Liver (tissue), 9 donors: ENCODE measurements around the gene AUNIP. TPM values are rescaled to one million over a fixed set of nuclear protein-coding genes. Genes with fewer than 3 reads are reported as not detected.
A peak's percentile ranks its signal among the peaks of the same experiment; 100 is the strongest.

ENCODE experiments used
- DNase-seq: peaks from one replicate; pipeline ENCODE4 v3.0.0-alpha.2; 2017; ENCODE audit warnings: low spot score
- H3K27ac ChIP-seq, 2 donors: one replicate each; pipeline ENCODE4 v1.7.0; 2013; ENCODE audit warnings: inconsistent platforms in 2 of 2, low read length in 2 of 2, control low read depth in 1 of 2, low read depth in 1 of 2, mild to moderate bottlenecking in 1 of 2
- H3K27me3 ChIP-seq, 4 donors: one replicate each; pipeline versions ENCODE4 v1.6.1 to v1.7.0; 2013; ENCODE audit warnings: low read length in 3 of 4, inconsistent platforms in 1 of 4, mild to moderate bottlenecking in 1 of 4, moderate library complexity in 1 of 4; ENCODE audit not compliant: control insufficient read depth in 4 of 4, insufficient read depth in 4 of 4
- H3K36me3 ChIP-seq, 4 donors: one replicate each; pipeline versions ENCODE4 v1.6.1 to v1.7.0; 2013; ENCODE audit warnings: low read length in 3 of 4, mild to moderate bottlenecking in 3 of 4, low read depth in 1 of 4, moderate library complexity in 1 of 4; ENCODE audit not compliant: control insufficient read depth in 4 of 4, insufficient read depth in 3 of 4
- H3K4me1 ChIP-seq, 4 donors: one replicate each; pipeline versions ENCODE4 v1.6.1 to v1.7.0; 2013; ENCODE audit warnings: low read length in 3 of 4, mild to moderate bottlenecking in 3 of 4, moderate library complexity in 1 of 4; ENCODE audit not compliant: control insufficient read depth in 4 of 4, insufficient read depth in 4 of 4
- H3K4me3 ChIP-seq, 3 donors: one replicate each; pipeline versions ENCODE4 v1.6.1 to v1.7.0; 2013; ENCODE audit warnings: low read length in 3 of 3, control low read depth in 1 of 3, low read depth in 1 of 3, mild to moderate bottlenecking in 1 of 3
- H3K9ac ChIP-seq, 2 donors: one replicate each; pipeline ENCODE4 v1.7.0; 2013; ENCODE audit warnings: low read length in 2 of 2, mild to moderate bottlenecking in 2 of 2, moderate library complexity in 2 of 2, control low read depth in 1 of 2, low read depth in 1 of 2
- H3K9me3 ChIP-seq, 4 donors: one replicate each; pipeline versions ENCODE4 v1.6.1 to v1.7.0; 2013; ENCODE audit warnings: low read length in 3 of 4; ENCODE audit not compliant: control insufficient read depth in 4 of 4
- ATF3 ChIP-seq: IDR thresholded peaks from 2 replicates; pipeline ENCODE4 v1.6.1; 2016; ENCODE audit warnings: antibody characterized with exemption
- EGR1 ChIP-seq, 2 donors: IDR thresholded peaks; 2 replicates each; pipeline ENCODE4 v1.6.1; 2016 to 2018; ENCODE audit warnings: antibody characterized with exemption in 2 of 2, low read depth in 2 of 2
- FOXA1 ChIP-seq: IDR thresholded peaks from 2 replicates; pipeline ENCODE4 v1.6.1; 2016; ENCODE audit warnings: antibody characterized with exemption
- FOXA2 ChIP-seq: IDR thresholded peaks from 2 replicates; pipeline ENCODE4 v1.6.1; 2016; ENCODE audit warnings: antibody characterized with exemption
- HNF4A ChIP-seq, 2 donors: conservative IDR thresholded peaks; 2 replicates each; pipeline ENCODE4 v1.6.1; 2016; ENCODE audit warnings: antibody characterized with exemption in 2 of 2, mild to moderate bottlenecking in 2 of 2
- JUND ChIP-seq, 2 donors: IDR thresholded peaks; 2 replicates each; pipeline ENCODE4 v1.6.1; 2016; ENCODE audit warnings: antibody characterized with exemption in 2 of 2
- NR2F2 ChIP-seq: IDR thresholded peaks from 2 replicates; pipeline ENCODE4 v1.6.1; 2016; ENCODE audit warnings: antibody characterized with exemption
- RAD21 ChIP-seq, 2 donors: IDR thresholded peaks; 2 replicates each; pipeline ENCODE4 v1.6.1; 2016; ENCODE audit warnings: antibody characterized with exemption in 2 of 2, mild to moderate bottlenecking in 2 of 2
- RXRA ChIP-seq, 2 donors: IDR thresholded peaks; 2 replicates each; pipeline ENCODE4 v1.6.1; 2017 to 2018; ENCODE audit warnings: antibody characterized with exemption in 2 of 2, mild to moderate bottlenecking in 1 of 2
- SP1 ChIP-seq: IDR thresholded peaks from 2 replicates; pipeline ENCODE4 v1.6.1; 2018; ENCODE audit warnings: antibody characterized with exemption, mild to moderate bottlenecking
- TAF1 ChIP-seq: conservative IDR thresholded peaks from 2 replicates; pipeline ENCODE4 v1.6.1; 2016; ENCODE audit warnings: antibody characterized with exemption, mild to moderate bottlenecking
- YY1 ChIP-seq: IDR thresholded peaks from 2 replicates; pipeline ENCODE4 v1.6.1; 2016; ENCODE audit warnings: antibody characterized with exemption, mild to moderate bottlenecking
- WGBS: extraction: QIAGEN DNeasy Blood & Tissue Kit; methylation state at CpG from one replicate; pipeline ENCODE4 v1.1.7; 2013; 5-methylcytosine and 5-hydroxymethylcytosine counted together
- polyA plus RNA-seq, 2 donors: library from polyadenylated mRNA; stranded (reverse) in 1 of 2; unstranded in 1 of 2; fragments of 200-250 nt in 1 of 2; fragments of >200 nt in 1 of 2; fragmentation: Nextera tagmentation in 1 of 2; extraction: Ambion mirVana in 1 of 2; gene quantifications; one replicate each; pipeline versions ENCODE4 v1.2.1 to v1.2.3, GENCODE V29; 2013 to 2015
- total RNA-seq, 2 donors: library from RNA; depleted of rRNA; stranded (reverse); fragments of >200 nt; gene quantifications; one replicate each; pipeline ENCODE4 v1.2.3, GENCODE V29; 2014
- TF ChIP-seq, protein P1 (sequence below): fragments of 150-350 bp; IDR thresholded peaks from 2 replicates; pipeline ENCODE4 v1.5.1; 2017; ENCODE audit warnings: improper control_type of control experiment, low read depth, low read length; ENCODE audit not compliant: missing input control
- TF ChIP-seq, protein P2 (sequence below): IDR thresholded peaks from 2 replicates; pipeline ENCODE4 v1.6.1; 2016; ENCODE audit warnings: antibody characterized with exemption
- TF ChIP-seq, protein P3 (sequence below): IDR thresholded peaks from 2 replicates; pipeline ENCODE4 v1.6.1; 2016; ENCODE audit warnings: antibody characterized with exemption, mild to moderate bottlenecking
- donor health status: healthy.
- donor health status: healthy.
- donor health status: healthy.
- donor health status: healthy.
- donor health status: healthy.

AUNIP gene
- total and polyA plus RNA-seq, 4 donors, result 0.18 to 9.0 (median 0.56) TPM; not detected in 1

GRCh38 chr1:25889470-25889869, 30.2 kb upstream of the AUNIP start:
- Histone ChIP-seq H3K4me1 (peaks cover 8 to 22% (median 15%) of the 10 kb centered on the region in 4 donors), H3K9ac (no peak overlapping the region), H3K27me3 (no peaks in the 10 kb centered on the region), H3K4me3 (no peak overlapping the region), H3K27ac (no peak overlapping the region), H3K9me3 (no peaks in the 10 kb centered on the region), H3K36me3 (no peaks in the 10 kb centered on the region)
- 92% methylated on average over 3 of the region's 3 CpGs for WGBS
- TF ChIP-seq SP1 (no peak), FOXA1 (no peak), JUND (IDR thresholded peaks at IDR 0.05) (no peak), NR2F2 (no peak), FOXA2 (no peak), YY1 (no peak)
- TF ChIP-seq, protein P1, sequence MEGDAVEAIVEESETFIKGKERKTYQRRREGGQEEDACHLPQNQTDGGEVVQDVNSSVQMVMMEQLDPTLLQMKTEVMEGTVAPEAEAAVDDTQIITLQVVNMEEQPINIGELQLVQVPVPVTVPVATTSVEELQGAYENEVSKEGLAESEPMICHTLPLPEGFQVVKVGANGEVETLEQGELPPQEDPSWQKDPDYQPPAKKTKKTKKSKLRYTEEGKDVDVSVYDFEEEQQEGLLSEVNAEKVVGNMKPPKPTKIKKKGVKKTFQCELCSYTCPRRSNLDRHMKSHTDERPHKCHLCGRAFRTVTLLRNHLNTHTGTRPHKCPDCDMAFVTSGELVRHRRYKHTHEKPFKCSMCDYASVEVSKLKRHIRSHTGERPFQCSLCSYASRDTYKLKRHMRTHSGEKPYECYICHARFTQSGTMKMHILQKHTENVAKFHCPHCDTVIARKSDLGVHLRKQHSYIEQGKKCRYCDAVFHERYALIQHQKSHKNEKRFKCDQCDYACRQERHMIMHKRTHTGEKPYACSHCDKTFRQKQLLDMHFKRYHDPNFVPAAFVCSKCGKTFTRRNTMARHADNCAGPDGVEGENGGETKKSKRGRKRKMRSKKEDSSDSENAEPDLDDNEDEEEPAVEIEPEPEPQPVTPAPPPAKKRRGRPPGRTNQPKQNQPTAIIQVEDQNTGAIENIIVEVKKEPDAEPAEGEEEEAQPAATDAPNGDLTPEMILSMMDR, result no peak
- DNase-seq, result no peak

- H3K4me1 ChIP-seq, result peaks cover 8 to 22% (median 15%) of the 10 kb centered on the region in 4 donors
- 87% methylated on average over 7 of the region's 7 CpGs for WGBS
- TF ChIP-seq TAF1 (no peak), JUND (IDR thresholded peaks at IDR 0.05) (no peak), HNF4A (conservative IDR thresholded peaks at IDR 0.05) (no peak), FOXA2 (no peak), RXRA (IDR thresholded peaks at IDR 0.05) (no peak)
- TF ChIP-seq, protein P2, sequence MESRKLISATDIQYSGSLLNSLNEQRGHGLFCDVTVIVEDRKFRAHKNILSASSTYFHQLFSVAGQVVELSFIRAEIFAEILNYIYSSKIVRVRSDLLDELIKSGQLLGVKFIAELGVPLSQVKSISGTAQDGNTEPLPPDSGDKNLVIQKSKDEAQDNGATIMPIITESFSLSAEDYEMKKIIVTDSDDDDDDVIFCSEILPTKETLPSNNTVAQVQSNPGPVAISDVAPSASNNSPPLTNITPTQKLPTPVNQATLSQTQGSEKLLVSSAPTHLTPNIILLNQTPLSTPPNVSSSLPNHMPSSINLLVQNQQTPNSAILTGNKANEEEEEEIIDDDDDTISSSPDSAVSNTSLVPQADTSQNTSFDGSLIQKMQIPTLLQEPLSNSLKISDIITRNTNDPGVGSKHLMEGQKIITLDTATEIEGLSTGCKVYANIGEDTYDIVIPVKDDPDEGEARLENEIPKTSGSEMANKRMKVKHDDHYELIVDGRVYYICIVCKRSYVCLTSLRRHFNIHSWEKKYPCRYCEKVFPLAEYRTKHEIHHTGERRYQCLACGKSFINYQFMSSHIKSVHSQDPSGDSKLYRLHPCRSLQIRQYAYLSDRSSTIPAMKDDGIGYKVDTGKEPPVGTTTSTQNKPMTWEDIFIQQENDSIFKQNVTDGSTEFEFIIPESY, result no peak
- TF ChIP-seq, protein P1, result no peak
Measured at GRCh38 chr1:25888426-25888987, 29.2 kb upstream of the AUNIP start.

DNA sequence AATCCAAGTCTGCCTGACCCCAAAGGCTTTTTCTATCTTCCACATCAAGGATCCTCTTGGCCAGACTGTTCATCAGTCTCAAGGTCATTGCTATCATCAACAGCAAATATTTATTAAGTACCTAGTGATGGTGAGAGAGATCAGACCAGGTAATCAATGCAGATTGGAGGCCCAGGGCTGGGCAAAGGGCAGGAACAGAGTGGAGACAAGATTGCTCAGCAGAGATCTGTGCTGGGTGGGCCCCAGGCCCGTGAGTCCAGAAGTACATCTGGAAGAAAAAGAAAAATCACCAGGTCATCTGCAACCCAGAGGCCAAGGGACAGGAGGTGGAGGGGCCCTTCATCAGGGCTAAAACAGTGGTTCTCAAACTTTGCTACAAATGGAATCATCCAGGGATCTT, 26.3 kb upstream of the AUNIP start:
- peaks cover 5 to 21% (median 12%) of the 10 kb centered on the region in 4 donors for H3K4me1 ChIP-seq
- no peak overlapping the region for H3K4me3 ChIP-seq
- H3K27me3 ChIP-seq, result no peaks in the 10 kb centered on the region
- H3K9ac ChIP-seq, result no peak overlapping the region
- no peak for DNase-seq
- 45% methylated on average over 1 of the region's 1 CpG for WGBS
- no peak overlapping the region for H3K27ac ChIP-seq
- no peaks in the 10 kb centered on the region for H3K9me3 ChIP-seq
- no peaks in the 10 kb centered on the region for H3K36me3 ChIP-seq
- TF ChIP-seq SP1, result no peak
- no peak for TF ChIP-seq ATF3
- no peak for TF ChIP-seq RAD21 (IDR thresholded peaks at IDR 0.05)
- TF ChIP-seq, protein P1, result no peak
- no peak for TF ChIP-seq EGR1 (IDR thresholded peaks at IDR 0.05; ENCODE audit: low read depth in 2 of 2)
- peak in 1 of 2 donors; percentile 14 for TF ChIP-seq RXRA (IDR thresholded peaks at IDR 0.05)
- TF ChIP-seq, protein P3, sequence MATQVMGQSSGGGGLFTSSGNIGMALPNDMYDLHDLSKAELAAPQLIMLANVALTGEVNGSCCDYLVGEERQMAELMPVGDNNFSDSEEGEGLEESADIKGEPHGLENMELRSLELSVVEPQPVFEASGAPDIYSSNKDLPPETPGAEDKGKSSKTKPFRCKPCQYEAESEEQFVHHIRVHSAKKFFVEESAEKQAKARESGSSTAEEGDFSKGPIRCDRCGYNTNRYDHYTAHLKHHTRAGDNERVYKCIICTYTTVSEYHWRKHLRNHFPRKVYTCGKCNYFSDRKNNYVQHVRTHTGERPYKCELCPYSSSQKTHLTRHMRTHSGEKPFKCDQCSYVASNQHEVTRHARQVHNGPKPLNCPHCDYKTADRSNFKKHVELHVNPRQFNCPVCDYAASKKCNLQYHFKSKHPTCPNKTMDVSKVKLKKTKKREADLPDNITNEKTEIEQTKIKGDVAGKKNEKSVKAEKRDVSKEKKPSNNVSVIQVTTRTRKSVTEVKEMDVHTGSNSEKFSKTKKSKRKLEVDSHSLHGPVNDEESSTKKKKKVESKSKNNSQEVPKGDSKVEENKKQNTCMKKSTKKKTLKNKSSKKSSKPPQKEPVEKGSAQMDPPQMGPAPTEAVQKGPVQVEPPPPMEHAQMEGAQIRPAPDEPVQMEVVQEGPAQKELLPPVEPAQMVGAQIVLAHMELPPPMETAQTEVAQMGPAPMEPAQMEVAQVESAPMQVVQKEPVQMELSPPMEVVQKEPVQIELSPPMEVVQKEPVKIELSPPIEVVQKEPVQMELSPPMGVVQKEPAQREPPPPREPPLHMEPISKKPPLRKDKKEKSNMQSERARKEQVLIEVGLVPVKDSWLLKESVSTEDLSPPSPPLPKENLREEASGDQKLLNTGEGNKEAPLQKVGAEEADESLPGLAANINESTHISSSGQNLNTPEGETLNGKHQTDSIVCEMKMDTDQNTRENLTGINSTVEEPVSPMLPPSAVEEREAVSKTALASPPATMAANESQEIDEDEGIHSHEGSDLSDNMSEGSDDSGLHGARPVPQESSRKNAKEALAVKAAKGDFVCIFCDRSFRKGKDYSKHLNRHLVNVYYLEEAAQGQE, result no peak

More at GRCh38 chr1:25888426-25888987, 29.2 kb upstream of the AUNIP start:
- no peaks in the 10 kb centered on the region for H3K36me3 ChIP-seq
- H3K9ac ChIP-seq, result no peak overlapping the region
- no peak overlapping the region for H3K4me3 ChIP-seq
- DNase-seq, result no peak
- no peak overlapping the region for H3K27ac ChIP-seq
- no peaks in the 10 kb centered on the region for H3K9me3 ChIP-seq
- no peaks in the 10 kb centered on the region for H3K27me3 ChIP-seq
